K562 (cell line): ENCODE measurements around the gene PDLIM7. TPM values are rescaled to one million over a fixed set of nuclear protein-coding genes. Genes with fewer than 3 reads are reported as not detected.

Source experiments
- BCOR ChIP-seq: fragments of 450-650 bp; IDR thresholded peaks from 2 replicates; pipeline ENCODE4 v1.6.1; 2016
- CC2D1A ChIP-seq: fragments of 450-650 bp; IDR thresholded peaks from 2 replicates; pipeline ENCODE4 v1.6.1; 2017; ENCODE audit warnings: mild to moderate bottlenecking
- CHD4 ChIP-seq: fragments of 200-600 bp; sonication (generic); IDR thresholded peaks from 3 replicates; pipeline ENCODE4 v1.6.1; 2012; ENCODE audit warnings: low read depth, mild to moderate bottlenecking, mixed read lengths, low read length, inconsistent platforms; ENCODE audit not compliant: insufficient read depth, insufficient replicate concordance, poor library complexity, severe bottlenecking
- LCOR ChIP-seq: sonication (generic); formaldehyde crosslinking; IDR thresholded peaks from 2 replicates; pipeline ENCODE4 v1.8.0; 2022; ENCODE audit warnings: mild to moderate bottlenecking, missing genetic modification reagents
- NFIC ChIP-seq: fragments of 450-650 bp; IDR thresholded peaks from 2 replicates; pipeline ENCODE4 v1.6.1; 2017; ENCODE audit warnings: mild to moderate bottlenecking, inconsistent platforms
- PTTG1 ChIP-seq: fragments of 450-650 bp; IDR thresholded peaks from 2 replicates; pipeline ENCODE4 v1.6.1; 2016; ENCODE audit warnings: low read depth, mild to moderate bottlenecking, missing genetic modification characterization, missing compliant biosample characterization
- RFX5 ChIP-seq: IDR thresholded peaks from 2 replicates; pipeline ENCODE4 v1.6.1; 2011; ENCODE audit warnings: low read depth, mild to moderate bottlenecking, improper control_type of control experiment, low read length
- SOX6 ChIP-seq: fragments of 450-650 bp; IDR thresholded peaks from 2 replicates; pipeline ENCODE4 v1.6.1; 2014; ENCODE audit warnings: mild to moderate bottlenecking
- TFAM ChIP-seq: fragments of 250-450 bp; sonication (Bioruptor Pico); conservative IDR thresholded peaks from 2 replicates; pipeline ENCODE4 v1.5.0; 2021; ENCODE audit warnings: mild to moderate bottlenecking, moderate library complexity
- ZBTB17 ChIP-seq: fragments of 450-650 bp; formaldehyde crosslinking; IDR thresholded peaks from 2 replicates; pipeline ENCODE4 v1.4.0; 2020; ENCODE audit warnings: mild to moderate bottlenecking
- ZC3H11A ChIP-seq: IDR thresholded peaks from 2 replicates; pipeline ENCODE4 v1.6.1; 2012; ENCODE audit warnings: low read depth, low read length, improper control_type of control experiment
- ZNF764 ChIP-seq: fragments of 250-450 bp; sonication (Bioruptor Pico); IDR thresholded peaks from 2 replicates; pipeline ENCODE4 v1.4.0; 2020; ENCODE audit warnings: low read depth, mild to moderate bottlenecking, moderate library complexity
- polyA plus RNA-seq, 8 experiments: library from polyadenylated mRNA; depleted of rRNA in 4 of 8; stranded (reverse) in 5 of 8; unstranded in 3 of 8; fragments of >200 nt; fragmentation: Nextera tagmentation in 2 of 8; fragmentation: Illumina TruSeq in 1 of 8; extraction: Ambion mirVana in 2 of 8; extraction: Trizol in 1 of 8; gene quantifications; 2 replicates each; pipeline versions ENCODE4 v1.2.1 to v1.2.3, GENCODE V29; 2011 to 2014; ENCODE audit warnings: inconsistent platforms in 1 of 8, missing spikeins in 1 of 8
- total RNA-seq, 7 experiments: library from RNA; depleted of rRNA in 6 of 7; stranded (reverse); fragments of >200 nt in 6 of 7; fragmentation: Illumina TruSeq in 2 of 7; extraction: Trizol in 2 of 7; gene quantifications; 2 replicates each; pipeline versions ENCODE4 v1.2.1 to v1.2.3, GENCODE V29; 2011 to 2021; ENCODE audit warnings: low replicate concordance in 1 of 7
- TF ChIP-seq, protein P1 (sequence below): sonication (generic); formaldehyde crosslinking; IDR thresholded peaks from 2 replicates; pipeline ENCODE4 v1.8.0; 2022; ENCODE audit warnings: missing genetic modification reagents, mild to moderate bottlenecking, moderate library complexity, borderline replicate concordance
- TF ChIP-seq, protein P2 (sequence below): sonication (generic); formaldehyde crosslinking; IDR thresholded peaks from 2 replicates; pipeline ENCODE4 v1.8.0; 2023; ENCODE audit warnings: missing genetic modification reagents, mild to moderate bottlenecking, borderline replicate concordance
- TF ChIP-seq, protein P3 (sequence below): fragments of 200-800 bp; sonication (Bioruptor generic); IDR thresholded peaks from 2 replicates; pipeline ENCODE4 v1.6.1; 2017; ENCODE audit warnings: missing genetic modification characterization, missing compliant biosample characterization
- TF ChIP-seq, protein P4 (sequence below): sonication (generic); formaldehyde crosslinking; IDR thresholded peaks from 2 replicates; pipeline ENCODE4 v1.8.1; 2023; ENCODE audit warnings: mild to moderate bottlenecking, missing genetic modification reagents
- TF ChIP-seq, protein P5 (sequence below), 2 experiments: fragments of 450-650 bp; IDR thresholded peaks; 2 replicates each; pipeline ENCODE4 v1.6.1; 2016

Gene PDLIM7
- total and polyA plus RNA-seq, 9 of the 15 experiments (the other 6 are each of a cell fraction or from before 2014, with no cell fraction given): 2.1 to 124 (median 32.6) TPM

DNA sequence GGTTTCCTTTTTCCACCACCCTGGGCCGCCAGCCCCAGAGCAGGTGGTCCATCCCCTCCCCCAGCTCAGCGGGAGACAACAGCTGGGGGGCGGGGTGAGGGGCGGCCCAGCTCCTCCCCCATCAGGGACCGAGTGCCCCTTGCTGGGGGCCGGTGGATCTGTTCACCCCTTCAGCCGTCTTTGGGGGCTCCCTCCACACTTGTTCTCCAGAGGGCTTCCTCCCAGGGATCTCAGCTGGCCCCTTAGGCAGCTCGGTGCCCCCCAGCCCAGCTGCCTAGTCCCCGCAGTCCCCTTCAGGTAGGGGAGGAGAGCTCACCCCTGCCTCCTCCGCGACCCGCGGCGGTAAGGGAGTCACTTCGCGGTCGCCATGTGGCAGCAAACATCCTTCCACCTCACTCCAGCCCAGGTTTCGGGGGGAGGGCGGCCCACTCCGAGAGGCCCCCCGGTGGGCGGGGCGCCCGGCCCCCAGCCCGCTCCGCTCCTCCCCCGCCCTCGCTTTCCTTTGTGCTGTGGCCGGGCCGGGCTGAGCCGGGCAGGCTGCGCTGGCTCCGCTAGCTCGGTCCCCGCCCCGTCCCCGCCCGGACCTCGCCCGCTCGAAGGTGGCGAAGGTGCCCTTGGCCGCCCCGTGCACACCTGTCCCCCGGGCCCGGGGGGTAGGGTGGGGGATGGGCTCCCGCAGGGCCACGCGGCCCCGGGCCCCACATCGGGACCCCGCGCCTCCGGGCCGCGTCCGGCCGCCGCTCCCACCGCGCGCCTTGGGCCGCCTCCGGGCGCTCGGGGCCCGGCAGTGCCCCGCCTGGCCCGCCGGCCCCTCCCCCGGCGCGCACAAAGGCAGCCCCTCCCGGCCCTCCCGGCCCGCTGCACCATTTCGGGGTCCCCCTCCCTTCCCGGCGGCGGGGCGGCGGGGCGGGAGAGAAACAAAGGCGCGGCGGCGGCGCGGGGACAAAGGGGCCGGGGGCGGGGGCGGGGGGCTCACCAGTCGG is 24.7 kb downstream of the PDLIM7 start (continued):
- TF ChIP-seq NFIC (no peak), ZC3H11A (no peak), PTTG1 (tag) (no peak), ZBTB17 (CRISPR knock-in tag) (no peak), SOX6 (no peak), BCOR (no peak), CHD4 (peak; percentile 28), TFAM (CRISPR knock-in tag) (no peak), LCOR (no peak), ZNF764 (CRISPR knock-in tag) (no peak), RFX5 (no peak), CC2D1A (no peak)
- TF ChIP-seq, protein P1, sequence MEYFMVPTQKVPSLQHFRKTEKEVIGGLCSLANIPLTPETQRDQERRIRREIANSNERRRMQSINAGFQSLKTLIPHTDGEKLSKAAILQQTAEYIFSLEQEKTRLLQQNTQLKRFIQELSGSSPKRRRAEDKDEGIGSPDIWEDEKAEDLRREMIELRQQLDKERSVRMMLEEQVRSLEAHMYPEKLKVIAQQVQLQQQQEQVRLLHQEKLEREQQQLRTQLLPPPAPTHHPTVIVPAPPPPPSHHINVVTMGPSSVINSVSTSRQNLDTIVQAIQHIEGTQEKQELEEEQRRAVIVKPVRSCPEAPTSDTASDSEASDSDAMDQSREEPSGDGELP (CRISPR knock-in tag): peak; percentile 96
- TF ChIP-seq, protein P2, sequence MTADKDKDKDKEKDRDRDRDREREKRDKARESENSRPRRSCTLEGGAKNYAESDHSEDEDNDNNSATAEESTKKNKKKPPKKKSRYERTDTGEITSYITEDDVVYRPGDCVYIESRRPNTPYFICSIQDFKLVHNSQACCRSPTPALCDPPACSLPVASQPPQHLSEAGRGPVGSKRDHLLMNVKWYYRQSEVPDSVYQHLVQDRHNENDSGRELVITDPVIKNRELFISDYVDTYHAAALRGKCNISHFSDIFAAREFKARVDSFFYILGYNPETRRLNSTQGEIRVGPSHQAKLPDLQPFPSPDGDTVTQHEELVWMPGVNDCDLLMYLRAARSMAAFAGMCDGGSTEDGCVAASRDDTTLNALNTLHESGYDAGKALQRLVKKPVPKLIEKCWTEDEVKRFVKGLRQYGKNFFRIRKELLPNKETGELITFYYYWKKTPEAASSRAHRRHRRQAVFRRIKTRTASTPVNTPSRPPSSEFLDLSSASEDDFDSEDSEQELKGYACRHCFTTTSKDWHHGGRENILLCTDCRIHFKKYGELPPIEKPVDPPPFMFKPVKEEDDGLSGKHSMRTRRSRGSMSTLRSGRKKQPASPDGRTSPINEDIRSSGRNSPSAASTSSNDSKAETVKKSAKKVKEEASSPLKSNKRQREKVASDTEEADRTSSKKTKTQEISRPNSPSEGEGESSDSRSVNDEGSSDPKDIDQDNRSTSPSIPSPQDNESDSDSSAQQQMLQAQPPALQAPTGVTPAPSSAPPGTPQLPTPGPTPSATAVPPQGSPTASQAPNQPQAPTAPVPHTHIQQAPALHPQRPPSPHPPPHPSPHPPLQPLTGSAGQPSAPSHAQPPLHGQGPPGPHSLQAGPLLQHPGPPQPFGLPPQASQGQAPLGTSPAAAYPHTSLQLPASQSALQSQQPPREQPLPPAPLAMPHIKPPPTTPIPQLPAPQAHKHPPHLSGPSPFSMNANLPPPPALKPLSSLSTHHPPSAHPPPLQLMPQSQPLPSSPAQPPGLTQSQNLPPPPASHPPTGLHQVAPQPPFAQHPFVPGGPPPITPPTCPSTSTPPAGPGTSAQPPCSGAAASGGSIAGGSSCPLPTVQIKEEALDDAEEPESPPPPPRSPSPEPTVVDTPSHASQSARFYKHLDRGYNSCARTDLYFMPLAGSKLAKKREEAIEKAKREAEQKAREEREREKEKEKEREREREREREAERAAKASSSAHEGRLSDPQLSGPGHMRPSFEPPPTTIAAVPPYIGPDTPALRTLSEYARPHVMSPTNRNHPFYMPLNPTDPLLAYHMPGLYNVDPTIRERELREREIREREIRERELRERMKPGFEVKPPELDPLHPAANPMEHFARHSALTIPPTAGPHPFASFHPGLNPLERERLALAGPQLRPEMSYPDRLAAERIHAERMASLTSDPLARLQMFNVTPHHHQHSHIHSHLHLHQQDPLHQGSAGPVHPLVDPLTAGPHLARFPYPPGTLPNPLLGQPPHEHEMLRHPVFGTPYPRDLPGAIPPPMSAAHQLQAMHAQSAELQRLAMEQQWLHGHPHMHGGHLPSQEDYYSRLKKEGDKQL (CRISPR knock-in tag): no peak
- TF ChIP-seq, protein P3, sequence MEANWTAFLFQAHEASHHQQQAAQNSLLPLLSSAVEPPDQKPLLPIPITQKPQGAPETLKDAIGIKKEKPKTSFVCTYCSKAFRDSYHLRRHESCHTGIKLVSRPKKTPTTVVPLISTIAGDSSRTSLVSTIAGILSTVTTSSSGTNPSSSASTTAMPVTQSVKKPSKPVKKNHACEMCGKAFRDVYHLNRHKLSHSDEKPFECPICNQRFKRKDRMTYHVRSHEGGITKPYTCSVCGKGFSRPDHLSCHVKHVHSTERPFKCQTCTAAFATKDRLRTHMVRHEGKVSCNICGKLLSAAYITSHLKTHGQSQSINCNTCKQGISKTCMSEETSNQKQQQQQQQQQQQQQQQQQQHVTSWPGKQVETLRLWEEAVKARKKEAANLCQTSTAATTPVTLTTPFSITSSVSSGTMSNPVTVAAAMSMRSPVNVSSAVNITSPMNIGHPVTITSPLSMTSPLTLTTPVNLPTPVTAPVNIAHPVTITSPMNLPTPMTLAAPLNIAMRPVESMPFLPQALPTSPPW: peak; percentile 78
- TF ChIP-seq, protein P4, sequence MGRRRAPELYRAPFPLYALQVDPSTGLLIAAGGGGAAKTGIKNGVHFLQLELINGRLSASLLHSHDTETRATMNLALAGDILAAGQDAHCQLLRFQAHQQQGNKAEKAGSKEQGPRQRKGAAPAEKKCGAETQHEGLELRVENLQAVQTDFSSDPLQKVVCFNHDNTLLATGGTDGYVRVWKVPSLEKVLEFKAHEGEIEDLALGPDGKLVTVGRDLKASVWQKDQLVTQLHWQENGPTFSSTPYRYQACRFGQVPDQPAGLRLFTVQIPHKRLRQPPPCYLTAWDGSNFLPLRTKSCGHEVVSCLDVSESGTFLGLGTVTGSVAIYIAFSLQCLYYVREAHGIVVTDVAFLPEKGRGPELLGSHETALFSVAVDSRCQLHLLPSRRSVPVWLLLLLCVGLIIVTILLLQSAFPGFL (CRISPR knock-in tag): no peak
- TF ChIP-seq, protein P5, sequence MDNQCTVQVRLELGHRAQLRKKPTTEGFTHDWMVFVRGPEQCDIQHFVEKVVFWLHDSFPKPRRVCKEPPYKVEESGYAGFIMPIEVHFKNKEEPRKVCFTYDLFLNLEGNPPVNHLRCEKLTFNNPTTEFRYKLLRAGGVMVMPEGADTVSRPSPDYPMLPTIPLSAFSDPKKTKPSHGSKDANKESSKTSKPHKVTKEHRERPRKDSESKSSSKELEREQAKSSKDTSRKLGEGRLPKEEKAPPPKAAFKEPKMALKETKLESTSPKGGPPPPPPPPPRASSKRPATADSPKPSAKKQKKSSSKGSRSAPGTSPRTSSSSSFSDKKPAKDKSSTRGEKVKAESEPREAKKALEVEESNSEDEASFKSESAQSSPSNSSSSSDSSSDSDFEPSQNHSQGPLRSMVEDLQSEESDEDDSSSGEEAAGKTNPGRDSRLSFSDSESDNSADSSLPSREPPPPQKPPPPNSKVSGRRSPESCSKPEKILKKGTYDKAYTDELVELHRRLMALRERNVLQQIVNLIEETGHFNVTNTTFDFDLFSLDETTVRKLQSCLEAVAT (IDR thresholded peaks at IDR 0.05): no peak
